Stimulated activated CD8-positive, alpha-beta memory T cell treated with anti-CD3 and anti-CD28 coated beads, Interleukin-7, amount 100 ng/mL, for 48 hours (primary cell): ENCODE data around the gene C7.
"Not testable (repeated sequence)": the region's sequence is repeated elsewhere in the genome, so short reads cannot be mapped to it uniquely, and the experiment has no call there.

Experiments
- DNase-seq, 2 donors: peaks; one replicate each; pipeline ENCODE4 v3.0.0-alpha.2; 2020; ENCODE audit warnings: low read depth in 1 of 2; ENCODE audit errors: extremely low read depth in 1 of 2

C7 gene

DNA sequence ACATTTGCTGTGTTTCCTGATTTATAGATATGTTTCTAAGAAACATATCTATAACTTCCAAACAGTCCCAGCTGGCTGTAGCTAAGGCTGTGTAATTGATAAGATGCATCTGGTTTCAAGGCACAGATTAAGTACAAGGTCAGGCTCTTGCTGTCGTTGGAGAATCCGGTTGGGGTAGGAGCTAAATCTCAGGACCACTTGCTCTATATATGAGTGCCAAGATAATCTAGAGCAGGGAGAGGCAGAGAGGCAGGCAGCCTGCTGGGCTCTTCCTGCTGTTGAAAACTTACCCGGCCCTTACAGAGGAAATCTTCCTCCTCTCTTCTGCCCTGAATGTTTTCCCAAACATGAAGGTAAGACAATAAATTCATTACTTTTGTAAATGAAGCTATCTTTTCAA is at the start of gene C7:
TSS of gene C7 (plus strand) at position 234 of the 400 bp plus-strand sequence. CDS start at position 348, 114 bp downstream.
- DNase-seq, result no peak

DNA sequence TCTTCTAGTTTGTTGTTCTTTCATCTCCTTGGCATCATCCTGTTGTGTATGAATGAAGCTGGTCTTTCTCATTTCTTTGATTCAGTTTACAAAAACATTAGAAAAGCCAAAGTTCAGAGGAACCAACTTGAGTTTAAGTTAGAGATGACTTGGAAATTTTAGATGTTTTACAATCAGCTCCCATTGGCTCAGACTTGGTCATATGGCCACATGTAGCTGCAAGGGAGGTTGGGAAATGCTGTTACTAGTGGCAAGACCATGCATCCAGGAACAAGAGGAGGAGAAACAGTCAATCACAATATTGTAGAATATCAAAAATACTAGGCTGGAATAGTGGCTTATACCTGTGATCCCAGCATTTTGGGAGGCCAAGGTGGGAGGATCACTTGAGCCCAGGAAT is 48.6 kb upstream of the C7 start:
- DNase-seq, result no peak

DNA sequence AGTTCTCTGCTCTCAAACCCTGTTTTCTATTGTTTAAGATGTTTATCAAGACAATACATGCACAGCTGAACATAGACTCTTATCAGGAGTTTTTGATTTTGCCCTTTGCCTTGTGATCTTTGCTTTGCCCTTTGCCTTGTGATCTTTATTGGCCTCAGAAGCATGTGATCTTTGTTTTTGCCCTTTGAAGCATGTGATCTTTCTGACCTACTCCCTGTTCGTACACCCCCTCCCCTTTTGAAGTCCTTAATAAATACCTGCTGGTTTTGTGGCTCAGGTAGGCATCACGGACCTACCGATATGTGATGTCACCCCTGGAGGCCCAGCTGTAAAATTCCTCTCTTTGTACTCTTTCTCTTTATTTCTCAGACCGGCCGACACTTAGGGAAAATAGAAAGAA is 44.3 kb upstream of the C7 start:
- not testable (repeated sequence) for DNase-seq

DNA sequence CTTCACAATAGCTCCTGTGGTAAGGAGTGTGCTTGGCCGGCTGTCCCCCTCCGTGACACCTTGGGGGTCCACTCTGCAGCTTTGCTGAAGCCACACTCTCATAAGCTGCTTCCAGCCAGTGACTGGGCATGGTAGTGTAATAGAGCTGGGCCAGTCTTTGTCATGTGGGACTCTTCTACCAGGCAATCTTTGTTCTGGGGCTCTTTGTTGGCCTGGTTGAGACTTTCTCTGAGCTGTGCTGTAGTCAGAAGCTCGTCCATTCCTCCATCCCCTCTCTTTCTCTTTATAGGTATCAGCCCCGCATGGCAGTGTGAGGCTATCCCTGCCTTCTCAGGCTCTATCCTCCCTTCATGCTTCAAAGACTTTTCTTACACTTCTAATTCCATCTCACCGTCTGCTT is 42.5 kb upstream of the C7 start:
- DNase-seq, result no peak

DNA sequence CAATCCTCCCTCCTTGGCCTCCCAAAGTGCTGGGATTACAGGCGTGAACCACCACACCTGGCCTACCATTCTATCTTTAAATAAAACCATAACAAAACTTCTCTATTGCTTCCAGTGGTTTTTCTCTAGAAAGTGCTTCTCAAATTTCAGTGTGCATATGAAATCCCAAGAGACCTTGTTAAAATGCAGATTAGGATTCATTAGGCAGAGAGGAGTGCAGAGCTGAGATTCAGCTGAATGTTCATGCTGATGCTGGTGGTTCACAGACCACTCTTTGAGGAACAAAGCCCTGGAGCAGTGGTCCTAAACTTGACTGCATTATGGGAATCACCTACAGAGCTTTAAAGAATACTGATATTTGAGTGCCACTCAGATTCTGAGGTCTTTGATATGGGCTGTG is 39.9 kb upstream of the C7 start:
- DNase-seq, result no peak

DNA sequence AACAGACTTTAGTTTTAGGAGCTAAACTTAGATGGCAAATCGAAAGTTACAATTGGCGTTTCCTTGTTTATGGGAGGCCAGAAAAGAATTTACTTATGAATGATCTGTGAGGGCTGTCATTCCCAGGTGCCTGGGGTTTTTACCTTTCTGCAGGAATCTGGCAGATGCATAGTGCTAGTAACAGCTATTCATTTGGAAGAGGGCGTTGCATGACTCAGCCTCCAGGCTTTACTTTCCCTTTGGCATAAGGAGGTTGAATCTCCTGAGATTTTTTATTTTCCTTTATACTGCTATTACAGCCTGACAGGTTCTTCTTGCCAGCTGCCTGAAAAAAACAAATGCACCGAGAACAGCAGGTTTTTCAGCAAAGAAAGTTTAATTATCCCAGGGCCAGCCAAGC is 38.1 kb upstream of the C7 start:
- DNase-seq, result no peak

DNA sequence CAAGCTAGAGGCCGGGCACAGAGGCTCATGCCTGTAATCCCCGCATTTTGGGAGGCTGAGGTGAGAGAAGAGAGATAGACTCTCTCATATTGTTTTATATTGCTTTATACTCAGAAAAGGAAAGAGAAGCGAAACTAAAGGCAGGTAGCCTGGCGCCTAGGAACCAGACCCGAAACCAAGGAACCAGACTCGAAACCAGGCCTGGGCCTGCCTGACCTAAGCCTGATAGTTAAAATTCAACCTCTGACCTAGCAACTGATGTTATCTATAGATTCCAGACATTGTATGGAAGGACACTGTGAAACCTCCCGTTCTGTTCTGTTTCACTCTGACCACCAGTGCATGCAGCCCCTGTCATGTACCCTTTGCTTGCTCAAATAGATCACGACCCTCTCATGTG is 37.0 kb upstream of the C7 start:
- DNase-seq, result not testable (repeated sequence)

DNA sequence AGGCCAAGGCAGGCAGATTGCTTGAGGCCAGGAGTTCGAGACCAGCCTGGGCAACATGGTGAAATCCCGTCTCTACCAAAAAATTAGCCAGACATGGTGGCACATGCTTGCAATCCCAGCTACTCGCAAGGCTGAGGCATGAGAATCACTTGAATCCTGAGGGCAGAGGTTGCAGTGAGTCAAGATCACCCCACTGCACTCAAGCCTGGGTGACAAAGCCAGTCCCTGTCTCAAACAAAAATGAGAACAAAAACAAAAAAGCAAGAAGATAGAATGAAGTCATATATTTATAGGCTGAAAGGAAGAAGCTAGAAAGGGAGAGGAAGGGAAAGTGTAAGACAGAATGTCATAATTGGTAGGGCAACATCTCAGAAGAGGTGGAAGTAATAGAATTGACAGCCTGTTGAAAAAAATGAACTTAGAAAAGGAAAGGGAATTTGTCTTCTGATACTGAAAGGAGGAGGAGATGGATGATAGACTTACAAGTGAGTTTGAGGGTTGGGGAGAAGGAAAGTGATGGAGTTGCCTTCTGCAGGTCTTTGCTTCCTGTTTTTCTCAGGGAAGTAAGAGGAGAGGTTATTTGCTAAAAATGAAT is 35.9 kb upstream of the C7 start:
- DNase-seq, result no peak

DNA sequence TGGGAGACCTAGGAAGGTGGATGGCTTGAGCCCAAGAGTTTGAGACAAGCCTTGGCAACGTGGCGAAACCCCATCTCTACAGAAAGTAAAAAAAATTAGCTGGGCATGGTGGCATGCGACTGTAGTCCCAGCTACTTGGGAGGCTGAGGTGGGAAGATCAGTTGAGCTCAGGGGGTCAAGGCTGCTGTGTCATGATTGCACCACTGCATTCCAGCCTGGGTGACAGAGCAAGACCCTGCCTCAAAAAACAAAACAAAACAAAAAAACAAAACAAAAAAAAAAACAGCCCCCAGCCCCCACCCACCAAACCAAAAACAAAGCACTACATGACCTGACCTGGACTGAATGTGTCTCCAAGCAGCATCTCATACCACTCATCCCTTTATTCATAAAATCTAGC is 33.3 kb upstream of the C7 start:
- DNase-seq, result no peak

DNA sequence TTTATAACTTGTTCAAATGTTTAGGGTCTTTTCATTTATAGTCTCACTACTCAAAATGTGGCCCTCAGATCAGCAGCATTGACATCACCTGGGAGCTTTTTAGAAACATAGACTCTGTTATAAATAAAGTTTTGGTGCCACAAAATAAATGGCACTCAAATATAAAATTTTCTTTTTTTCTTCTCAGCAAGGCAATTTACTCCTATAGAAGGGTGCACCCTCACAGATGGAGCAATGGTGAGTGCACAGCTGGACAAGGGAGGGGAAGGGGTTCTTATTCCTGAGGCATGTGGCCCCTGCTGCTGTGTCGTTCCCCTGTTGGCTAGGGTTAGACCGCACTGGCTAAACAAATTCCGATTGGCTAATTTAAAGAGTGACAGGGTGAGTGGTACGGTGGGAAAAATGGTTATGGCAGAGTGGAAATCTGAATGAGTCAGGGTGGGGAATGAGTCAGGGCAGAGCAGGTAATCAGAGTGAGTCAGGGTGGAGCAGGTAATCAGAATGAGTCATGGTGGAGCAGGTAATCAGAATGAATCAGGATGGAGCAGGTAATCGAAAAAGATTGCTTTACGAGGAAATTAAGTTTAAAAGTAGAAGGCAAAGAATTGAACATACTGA is 31.8 kb upstream of the C7 start:
- peak in 1 of 2 donors; percentile 2 for DNase-seq

DNA sequence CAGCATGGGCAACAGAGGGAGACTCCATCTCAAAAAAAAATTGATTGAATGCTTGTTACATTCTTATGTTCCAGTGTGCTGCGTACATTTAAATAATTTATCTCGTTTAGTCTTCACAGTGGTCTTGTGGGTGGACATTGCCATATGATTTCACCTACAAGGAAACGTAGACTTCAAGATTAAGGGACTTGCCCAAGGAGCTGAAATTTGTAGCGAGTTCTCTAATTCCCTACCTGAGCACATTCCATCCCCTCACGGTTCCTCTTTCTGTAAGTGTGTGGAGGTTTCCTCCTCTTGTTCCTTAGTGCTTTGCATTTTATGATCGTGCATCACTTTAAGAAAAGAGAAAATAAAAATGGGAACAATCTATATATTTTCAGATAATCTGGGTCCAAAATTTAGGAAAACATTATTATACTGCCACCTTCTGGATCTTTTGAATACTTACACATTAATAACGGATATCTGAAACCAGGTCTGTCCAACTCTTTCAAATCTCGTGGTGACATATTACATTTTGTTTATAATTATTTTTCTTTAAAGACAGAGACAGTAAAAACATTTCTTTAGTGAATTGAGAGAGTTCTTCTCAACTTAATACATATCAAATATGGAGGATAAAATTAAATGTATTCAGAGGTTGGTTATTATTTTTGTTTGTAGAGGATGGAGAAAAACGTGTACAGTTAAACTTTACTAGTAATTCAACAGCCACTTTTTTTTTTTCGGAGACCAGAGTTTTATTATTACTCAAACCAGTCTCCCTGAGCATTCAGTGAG is 29.9 kb upstream of the C7 start:
- DNase-seq, result no peak

DNA sequence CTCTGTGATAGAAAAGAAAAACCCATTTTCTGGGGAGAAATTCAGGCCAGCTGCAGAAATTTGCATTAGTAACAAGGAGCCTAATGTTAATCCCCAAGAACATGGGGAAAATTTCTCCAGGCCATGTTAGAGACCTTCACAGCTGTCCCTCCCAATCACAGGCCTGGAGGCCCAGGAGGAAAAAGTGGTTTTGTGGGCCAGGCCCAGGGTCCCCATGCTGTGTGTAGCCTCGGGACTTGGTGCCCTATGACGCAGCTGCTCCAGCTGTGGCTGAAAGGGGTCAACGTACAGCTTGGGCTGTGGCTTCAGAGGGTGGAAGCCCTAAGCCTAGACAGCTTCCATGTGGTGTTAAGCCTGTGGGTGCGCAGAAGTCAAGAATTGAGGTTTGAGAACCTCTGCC is 27.0 kb upstream of the C7 start:
- DNase-seq, result no peak

DNA sequence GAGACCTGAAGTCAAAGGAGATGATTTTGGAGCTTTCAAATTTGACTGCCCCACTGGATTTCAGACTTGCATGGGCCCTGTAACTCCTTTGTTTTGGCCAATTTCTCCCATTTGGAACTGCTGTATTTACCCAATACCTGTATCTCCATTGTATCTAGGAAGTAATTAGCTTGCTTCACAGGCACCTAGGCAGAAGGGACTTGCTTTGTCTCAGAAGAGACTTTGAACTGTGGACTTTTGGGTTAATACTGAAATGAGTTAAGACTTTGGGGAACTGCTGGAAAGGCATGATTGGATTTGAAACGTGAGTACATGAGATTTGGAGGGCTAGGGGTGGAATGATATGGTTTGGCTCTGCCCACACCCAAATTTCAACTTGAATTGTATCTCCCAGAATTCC is 26.2 kb upstream of the C7 start:
- DNase-seq, result not testable (repeated sequence)

DNA sequence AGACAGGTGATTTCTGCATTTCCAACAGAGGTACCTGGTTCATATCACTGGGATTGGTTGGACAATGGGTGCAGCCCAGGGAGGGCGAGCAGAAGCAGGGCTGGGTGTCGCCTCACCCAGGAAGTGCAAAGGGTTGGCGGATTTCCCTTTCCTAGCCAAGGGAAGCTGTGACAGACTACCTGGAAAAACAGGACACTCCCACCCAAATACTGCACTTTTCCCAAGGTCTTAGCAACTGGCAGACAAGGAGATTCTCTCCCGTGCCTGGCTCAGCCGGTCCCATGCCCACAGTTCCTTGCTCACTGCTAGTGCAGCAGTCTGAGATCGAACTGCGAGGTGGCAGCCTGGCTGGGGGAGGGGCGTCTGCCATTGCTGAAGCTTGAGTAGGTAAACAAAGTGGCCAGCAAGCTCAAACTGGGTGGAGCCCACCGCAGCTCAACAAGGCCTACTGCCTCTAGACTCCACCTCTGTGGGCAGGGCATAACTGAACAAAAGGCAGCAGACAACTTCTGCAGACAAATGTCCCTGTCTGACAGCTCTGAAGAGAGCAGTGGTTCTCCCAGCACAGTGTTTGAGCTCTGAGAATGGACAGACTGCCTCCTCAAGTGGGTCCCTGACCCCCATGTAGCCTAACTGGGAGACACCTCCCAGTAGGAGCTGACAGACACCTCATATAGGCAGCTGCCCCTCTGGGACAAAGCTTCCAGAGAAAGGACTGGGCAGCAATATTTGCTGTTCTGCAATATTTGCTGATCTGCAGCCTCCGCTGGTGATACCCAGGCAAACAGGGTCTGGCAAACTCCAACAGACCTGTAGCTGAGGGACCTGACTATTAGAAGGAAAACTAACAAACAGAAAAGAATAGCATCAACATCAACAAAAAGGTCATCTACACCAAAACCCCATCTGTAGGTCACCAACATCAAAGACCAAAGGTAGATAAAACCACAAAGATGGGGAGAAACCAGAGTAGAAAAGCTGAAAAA is 13.6 kb upstream of the C7 start:
- not testable (repeated sequence) for DNase-seq

DNA sequence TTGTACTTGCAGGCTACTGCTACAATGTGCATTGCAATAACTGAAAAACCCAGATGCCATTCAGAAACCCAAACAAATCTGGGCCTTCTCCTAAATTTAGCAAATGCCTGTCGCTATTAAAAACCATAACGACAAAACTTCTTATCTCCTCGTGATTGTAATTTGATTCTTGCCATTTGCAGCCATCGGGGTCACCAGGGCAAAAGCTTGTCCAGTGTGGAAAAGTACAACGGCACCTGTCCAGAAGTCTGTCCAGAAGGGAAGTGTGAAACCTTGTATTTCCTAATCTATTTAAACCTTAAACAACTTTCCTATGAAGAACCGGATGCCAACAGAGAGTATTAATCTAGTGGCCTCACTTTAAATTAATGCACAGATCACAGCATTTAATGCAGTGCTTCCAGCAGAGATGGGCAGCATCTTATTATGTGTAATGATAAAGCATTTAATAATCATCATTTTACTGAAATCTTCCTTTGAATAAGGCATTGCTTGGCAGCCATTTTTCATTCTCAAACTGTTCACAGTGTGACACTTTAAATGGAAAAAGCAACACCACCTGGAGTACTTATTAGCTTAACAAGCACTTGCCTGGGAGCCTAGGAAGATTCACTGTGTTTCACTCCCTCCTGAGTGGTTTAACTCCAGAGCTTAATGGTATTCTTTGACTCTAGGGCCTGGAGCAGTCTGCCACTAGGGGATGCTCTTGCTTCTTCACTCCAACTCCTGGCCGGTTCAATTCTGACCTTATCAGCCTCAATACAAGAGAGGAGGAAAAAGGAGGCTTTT is 4.9 kb upstream of the C7 start:
- DNase-seq, result no peak

DNA sequence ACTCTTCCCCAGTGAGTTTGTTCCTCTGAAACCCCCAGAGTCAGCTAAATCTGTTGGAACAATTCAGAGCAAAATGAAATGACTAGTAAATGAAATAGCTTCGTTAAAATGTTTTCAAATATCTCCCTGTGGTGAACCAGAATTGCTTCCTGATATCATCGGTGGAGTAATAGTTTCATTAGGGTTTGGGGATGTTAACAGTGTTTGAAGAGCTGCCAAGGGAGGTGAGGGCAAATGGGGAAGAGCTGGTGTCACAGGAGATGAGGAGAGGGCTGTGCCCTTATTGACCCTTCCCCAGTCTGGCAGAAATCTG is 4.3 kb upstream of the C7 start:
- DNase-seq, result no peak

DNA sequence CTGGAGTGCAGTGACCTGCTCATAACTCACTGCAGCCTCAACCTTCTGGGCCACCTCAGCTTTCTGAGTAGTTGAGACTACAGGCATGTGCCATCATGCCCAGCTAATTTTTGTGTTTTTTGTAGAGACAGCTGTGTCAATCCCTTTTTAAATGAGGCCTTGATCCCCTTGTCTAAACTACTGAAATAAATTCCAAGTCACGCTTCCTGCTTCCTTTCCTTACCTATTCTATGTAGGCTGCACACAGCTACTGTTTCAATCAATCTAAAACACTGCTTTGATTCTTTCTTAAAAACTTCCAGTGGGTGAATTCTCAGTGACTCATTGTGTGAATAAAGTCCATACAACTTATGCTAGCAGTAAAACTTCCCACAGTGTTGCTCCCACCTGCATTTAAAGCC is 2.9 kb upstream of the C7 start:
- no peak for DNase-seq

DNA sequence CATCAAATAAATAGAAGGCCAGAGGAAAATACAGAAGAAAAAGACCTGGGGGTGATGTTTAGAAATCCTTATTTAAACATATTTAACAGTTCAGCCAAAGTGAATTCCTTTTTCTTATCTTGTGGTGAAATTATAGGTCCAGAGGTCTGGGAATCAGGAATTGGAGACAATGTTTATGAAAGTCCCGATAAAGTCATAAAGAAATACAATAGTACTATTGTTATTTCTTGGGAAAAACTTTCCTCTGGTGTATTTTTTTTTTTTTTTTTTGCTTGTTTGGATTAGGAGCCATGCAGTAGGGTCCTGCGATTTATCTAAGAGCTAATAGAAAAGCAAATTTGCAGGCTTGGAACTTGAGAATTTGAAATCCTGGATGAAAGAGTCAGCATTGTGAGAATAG is 426 bp downstream of the C7 start:
- DNase-seq, result no peak

DNA sequence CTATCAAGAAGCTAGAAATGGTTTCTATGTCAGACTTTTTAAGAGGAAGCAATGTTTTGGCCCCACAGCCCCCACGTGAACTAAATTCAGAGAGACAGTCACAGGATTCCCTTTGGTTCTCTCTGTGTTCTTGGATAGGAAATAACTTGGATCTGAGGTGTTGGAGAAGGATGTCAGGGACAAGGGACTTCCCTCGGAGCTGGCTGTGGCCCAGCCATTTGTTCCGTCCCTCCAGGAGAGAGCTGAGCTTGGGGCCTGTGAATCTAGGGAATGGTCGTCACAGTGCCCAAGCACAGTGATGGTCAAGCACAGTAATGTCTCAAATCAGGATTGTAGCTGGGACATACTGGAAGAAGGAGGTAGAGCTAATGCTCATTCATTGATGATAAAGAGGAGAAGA is 2.0 kb downstream of the C7 start:
- DNase-seq, result no peak

DNA sequence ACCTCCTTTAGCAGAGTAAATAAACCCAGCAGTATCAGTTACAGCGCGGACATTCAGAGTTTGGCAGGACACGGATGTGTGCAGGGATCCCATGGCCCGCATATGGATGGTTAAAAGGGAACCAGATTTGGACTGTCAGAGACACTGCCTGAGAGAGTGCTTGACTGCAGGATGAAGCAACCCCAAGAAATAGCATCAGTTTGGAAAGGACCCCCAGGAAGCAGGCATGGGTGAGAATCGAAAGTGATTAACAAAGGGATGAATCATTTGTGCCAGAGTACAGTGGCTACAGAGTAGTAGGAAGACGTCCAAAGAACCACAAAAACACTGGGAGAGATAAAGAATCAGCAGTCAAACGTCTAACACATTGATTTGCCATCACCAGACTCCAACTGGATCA is 5.5 kb downstream of the C7 start:
- no peak for DNase-seq
